Measurements from ENCODE around the gene ATP2B3. TPM values are rescaled to one million over a fixed set of nuclear protein-coding genes. Genes with fewer than 3 reads are reported as not detected.

Gene ATP2B3
- total and polyA plus RNA-seq, 9 of the 15 experiments (the other 6 are each of a cell fraction or from before 2014, with no cell fraction given) = 0.04 TPM; not detected in 8

DNA sequence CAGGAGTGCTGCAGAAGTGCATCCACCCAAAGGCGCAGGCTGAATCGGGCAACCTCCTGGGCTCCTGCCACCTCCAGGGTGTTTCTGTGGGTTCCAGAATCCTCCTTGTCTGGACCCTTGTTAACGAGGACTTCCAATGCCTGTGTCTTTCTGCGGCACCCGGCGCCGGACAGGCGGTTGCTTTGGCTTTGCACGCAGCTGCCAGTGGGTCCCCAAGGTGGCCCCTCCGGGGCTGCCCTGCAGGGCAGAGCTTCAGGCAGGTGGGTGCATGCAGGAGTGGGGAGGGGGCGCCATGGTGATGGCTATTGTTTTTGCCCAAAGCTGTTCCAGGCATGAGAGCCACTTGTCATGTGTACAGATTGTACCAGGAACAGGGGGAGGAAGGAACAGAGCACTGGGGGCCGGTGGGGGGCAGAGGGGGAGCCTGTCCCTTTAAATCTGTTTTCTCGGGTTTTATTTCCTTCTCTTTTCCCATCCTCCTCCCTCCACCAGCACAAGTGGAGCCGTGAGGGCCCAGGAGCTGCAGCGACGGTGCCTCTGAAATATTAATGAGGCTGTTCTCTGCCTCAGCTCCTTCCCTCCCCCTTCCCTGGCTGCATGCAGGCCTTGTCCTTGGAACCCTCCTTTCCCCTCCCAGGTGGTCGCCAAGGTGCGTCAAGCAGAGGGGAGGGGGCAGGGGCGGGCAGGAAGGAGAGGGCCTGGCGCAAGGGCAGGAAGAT, 13.1 kb downstream of the ATP2B3 start:
- Histone ChIP-seq H3K9ac (ENCODE audit: insufficient read depth in 1 of 2, low read depth in 2 of 2, low read length in 2 of 2) (no peak overlapping the region), H4K20me1 (replicated peaks; ENCODE audit: control insufficient read depth, insufficient read depth, low read length) (no peaks in the 10 kb centered on the region), H3K4me1 (replicated peaks in 1 of 2; ENCODE audit: control insufficient read depth in 2 of 2, insufficient read depth in 2 of 2, low read length in 2 of 2) (peaks cover 0 to 4% of the 10 kb centered on the region in 2 experiments; a peak in 2 of 5 replicates), H3K27ac (ENCODE audit: extremely low read depth, low read depth, low read length) (no peak overlapping the region), H3K27me3 (ENCODE audit: control insufficient read depth in 2 of 2, insufficient read depth in 2 of 2, low read length in 2 of 2) (peaks cover 12 to 65% of the 10 kb centered on the region in 2 experiments; a peak in 4 of 5 replicates), H3K79me2 (ENCODE audit: control insufficient read depth, insufficient read depth, low read length) (no peaks in the 10 kb centered on the region), H3K4me3 (no peak overlapping the region), H3K9me1 (ENCODE audit: control insufficient read depth, insufficient read depth, low read length) (no peaks in the 10 kb centered on the region), H3K36me3 (ENCODE audit: control insufficient read depth, insufficient read depth, low read length) (no peaks in the 10 kb centered on the region), H3K4me2 (ENCODE audit: insufficient read depth, low read length) (no peak overlapping the region), H3K9me3 (replicated peaks; ENCODE audit: control insufficient read depth, insufficient read depth, low read depth, low read length) (no peaks in the 10 kb centered on the region), H2AFZ (ENCODE audit: low read depth, low read length) (no peak overlapping the region)
- no TSS peak for BruUV-seq (replicated peaks)
- ATAC-seq = no peak
- 20% methylated on average over 8 of the region's 20 CpGs for WGBS (ENCODE audit: insufficient coverage, low coverage, missing lambda C conversion rate)
- no peak for DNase-seq (ENCODE audit: extremely low read depth in 1 of 4, low spot score in 3 of 4)
- TF ChIP-seq PHF21A (IDR thresholded peaks at IDR 0.05; ENCODE audit: borderline replicate concordance, low read depth) (no peak), MTA2 (IDR thresholded peaks at IDR 0.05; ENCODE audit: low read depth) (no peak), HDAC6 (IDR thresholded peaks at IDR 0.05; ENCODE audit: low read depth, low read length) (no peak), POLR2A (conservative IDR thresholded peaks at IDR 0.05) (no peak), ZNF12 (CRISPR knock-in tag; IDR thresholded peaks at IDR 0.05) (no peak), ZNF24 (IDR thresholded peaks at IDR 0.05) (no peak), DDX20 (tag; IDR thresholded peaks at IDR 0.05; ENCODE audit: low read depth) (no peak), ADNP (tag; IDR thresholded peaks at IDR 0.05) (no peak)
- TF ChIP-seq, protein P1, sequence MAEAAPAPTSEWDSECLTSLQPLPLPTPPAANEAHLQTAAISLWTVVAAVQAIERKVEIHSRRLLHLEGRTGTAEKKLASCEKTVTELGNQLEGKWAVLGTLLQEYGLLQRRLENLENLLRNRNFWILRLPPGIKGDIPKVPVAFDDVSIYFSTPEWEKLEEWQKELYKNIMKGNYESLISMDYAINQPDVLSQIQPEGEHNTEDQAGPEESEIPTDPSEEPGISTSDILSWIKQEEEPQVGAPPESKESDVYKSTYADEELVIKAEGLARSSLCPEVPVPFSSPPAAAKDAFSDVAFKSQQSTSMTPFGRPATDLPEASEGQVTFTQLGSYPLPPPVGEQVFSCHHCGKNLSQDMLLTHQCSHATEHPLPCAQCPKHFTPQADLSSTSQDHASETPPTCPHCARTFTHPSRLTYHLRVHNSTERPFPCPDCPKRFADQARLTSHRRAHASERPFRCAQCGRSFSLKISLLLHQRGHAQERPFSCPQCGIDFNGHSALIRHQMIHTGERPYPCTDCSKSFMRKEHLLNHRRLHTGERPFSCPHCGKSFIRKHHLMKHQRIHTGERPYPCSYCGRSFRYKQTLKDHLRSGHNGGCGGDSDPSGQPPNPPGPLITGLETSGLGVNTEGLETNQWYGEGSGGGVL (CRISPR knock-in tag; IDR thresholded peaks at IDR 0.05) = no peak
- intact Hi-C loops (cut with micrococcal nuclease) = no loop called here
- in situ Hi-C loops (cut with MboI) = no loop called here
- CTCF ChIA-PET (ENCODE audit: low intra/inter-chr PET ratio) = no interaction called here
- no peak for FAIRE-seq
- POLR2A ChIA-PET = interaction anchor here (0.6 to 0.7 kb wide), 2 partner anchors 12 to 46 kb away, joined by 3 to 4 read pairs; no protein-coding TSS in a partner anchor

All from K562 (cell line).